GM18951 (cell line): ENCODE data around the gene USP34.

Experiments
- POLR2A ChIP-seq: IDR thresholded peaks from 4 replicates; pipeline ENCODE4 v1.6.1; 2011; ENCODE audit warnings: mild to moderate bottlenecking; ENCODE audit not compliant: insufficient read length, insufficient read depth; ENCODE audit errors: extremely low read depth
- in situ Hi-C: fragments of 300-500 bp; cut with MboI; formaldehyde crosslinking; loops from one replicate; pipeline ENCODE4 v1.12.0; 2022; ENCODE audit warnings: low sequenced_read_pairs, mixed read lengths, inconsistent platforms; ENCODE audit not compliant: unreplicated experiment

USP34 gene

DNA sequence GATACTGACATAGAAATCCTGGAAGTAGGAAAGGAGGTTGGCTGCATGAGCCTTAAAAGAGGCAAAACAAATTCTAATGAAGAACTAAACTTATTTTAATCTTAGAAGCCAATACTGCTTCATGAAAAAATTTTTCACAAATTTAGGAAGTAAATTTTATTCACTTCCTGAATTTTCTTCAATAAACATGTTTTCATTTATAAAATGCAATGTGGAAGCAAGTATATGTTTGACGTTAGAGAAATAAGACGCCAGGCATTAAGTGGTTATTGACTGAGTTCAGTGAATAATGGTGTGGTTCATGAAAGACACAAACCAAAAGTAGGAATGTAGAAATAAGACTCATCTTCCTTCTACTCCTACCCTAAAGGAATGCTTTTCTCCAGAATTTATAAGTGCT lies 136.4 kb downstream of the USP34 start:
- TF ChIP-seq POLR2A, result no peak
- in situ Hi-C loops, result no loop called here

DNA sequence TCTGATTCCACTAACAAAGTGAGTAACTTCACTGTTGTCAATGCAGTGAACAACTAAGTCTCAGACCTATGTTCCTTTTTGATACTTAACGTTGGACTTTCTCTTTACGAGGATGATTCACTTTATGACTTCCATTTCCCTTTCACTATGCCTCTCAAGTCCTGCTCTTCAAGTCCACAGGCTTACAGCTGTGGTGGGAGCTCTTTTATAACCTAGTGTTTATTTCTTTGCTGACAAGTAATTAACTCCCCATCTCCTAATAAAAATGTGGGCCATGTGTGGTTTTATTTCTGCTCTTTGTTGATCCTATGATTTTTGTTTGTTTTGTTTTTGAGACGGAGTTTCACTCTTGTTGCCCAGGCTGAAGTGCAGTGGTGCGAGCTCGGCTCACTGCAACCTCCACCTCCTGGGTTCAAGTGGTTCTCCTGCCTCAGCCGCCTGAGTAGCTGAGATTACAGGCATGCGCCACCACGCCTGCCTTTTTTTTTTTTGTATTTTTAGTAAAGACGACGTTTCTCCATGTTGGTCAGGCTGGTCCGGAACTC lies 142.1 kb downstream of the USP34 start:
- in situ Hi-C loops, result no loop called here
- no peak for TF ChIP-seq POLR2A

DNA sequence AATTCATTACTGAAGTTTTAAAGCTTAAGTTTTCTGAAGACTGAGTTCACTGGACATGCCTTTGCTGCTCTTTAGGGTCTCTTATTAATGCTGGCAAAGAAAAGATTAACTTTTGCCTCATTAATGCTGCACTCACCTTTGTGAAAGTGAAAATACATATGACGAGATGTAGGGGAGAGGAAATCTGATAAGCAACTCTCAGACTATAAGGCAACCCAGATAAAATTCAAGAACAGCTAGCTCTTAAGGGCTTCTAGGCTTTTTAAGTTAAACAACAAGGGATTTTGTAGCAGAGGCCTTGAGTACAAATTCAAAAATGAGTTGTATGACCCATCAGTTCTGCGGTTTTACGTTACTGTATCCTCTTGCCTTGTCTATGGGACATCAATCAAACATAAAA lies 143.7 kb downstream of the USP34 start:
- in situ Hi-C loops, result no loop called here
- TF ChIP-seq POLR2A, result no peak

DNA sequence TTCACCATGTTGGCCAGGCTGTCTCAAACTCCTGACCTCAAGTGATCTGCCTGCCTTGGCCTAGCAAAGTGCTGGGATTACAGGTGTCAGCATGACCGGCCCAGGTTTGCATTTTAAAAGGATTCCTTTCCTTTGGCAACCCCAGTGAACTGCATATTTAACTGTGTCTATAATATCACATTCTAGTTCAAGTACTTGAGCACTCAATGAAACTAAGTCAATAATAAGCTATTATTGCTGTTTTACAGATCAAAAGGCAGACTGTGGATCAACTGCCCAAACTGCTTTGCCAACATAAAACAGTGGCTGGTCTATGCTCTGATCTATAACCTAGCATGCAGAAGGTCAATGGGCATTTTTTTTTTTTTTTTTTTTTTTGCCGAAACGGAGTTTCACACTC lies 144.5 kb downstream of the USP34 start:
- no peak for TF ChIP-seq POLR2A
- in situ Hi-C loops, result no loop called here

DNA sequence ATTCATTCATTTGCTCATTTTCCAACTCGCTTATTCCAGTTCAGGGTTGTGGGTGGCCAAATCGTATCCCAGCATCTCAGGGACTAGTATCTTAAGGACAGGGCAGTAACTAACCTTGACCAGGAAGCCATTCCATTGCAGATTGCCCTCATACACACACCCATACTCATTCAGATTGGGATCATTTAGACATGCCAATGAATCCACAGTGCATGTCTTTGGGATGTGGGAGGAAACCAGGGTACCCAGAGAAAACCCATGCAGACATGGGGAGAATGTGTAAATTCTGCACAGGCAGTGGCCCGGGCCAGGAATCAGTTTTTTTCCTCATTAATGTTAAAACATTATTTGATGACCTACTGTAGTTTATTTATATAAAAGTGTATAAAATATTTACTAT lies 150.7 kb downstream of the USP34 start:
- in situ Hi-C loops, result no loop called here
- no peak for TF ChIP-seq POLR2A

DNA sequence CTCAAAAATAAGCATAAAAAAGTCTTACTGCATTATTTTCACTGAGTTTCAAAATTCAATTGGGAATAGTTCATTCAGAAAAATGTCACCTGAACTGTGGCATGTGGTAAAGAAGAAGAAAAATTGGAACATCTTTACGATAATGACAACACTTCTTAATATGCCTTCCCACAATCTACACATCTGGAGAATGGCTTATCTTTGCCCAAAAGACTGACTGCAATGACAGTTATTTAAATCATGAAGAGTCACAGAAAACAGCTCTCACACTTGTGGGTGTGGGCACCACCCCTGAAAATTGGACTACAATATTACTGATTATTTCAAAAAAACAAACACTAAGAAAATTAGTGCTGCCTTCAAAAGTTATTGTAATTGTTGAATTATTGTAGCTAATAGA lies 152.3 kb downstream of the USP34 start:
- TF ChIP-seq POLR2A, result no peak
- in situ Hi-C loops, result no loop called here

DNA sequence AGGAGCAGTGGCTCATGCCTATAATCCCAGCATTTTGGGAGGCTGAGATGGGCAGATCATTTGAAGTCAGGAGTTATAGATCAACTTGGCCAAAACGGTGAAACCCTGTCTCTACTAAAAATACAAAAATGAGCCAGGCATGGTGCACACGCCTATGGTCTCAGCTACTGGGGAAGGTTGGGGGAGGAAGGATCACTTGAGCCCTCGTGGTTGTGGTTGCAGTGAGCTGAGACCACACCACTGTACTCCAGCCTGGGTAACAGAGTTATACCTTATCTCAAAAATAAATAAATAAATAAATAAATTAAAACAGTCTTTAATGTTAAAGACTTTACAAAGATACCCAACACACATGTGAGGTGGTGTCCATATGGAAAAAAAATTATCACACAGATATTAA lies 174.9 kb downstream of the USP34 start:
- in situ Hi-C loops, result no loop called here
- no peak for TF ChIP-seq POLR2A

DNA sequence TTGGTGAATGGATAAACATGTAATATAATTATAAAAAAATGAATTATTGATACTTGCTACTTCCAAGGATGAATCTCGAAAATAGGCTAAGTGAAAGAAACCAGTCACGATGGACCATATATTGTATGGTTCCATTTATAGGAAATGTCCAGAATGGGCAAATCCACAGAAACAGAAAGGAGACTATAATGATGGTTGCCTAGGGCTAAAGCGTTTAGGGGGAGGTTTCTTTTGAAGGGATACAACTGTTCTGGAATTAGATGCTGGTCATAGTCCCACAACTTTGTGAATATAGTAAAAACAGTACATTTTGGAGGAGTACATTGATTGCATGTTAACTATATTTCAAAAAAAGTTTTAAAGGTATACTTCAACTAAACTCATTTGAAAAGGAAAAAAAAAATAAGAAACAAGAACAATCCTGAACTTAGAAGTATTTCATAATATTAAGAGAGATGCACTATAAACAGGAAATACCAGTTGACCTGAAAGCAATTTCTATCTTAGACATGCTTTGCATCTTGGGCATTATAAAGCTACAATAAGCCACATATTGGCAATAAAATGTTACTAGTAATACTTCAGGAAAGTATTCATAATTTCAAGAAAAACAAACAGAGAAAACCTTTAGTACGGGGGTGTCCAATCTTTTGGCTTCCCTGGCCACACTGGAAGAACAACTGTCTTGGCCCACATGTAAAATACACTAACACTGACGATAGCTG lies 178.9 kb downstream of the USP34 start:
- no peak for TF ChIP-seq POLR2A
- in situ Hi-C loops, result no loop called here

DNA sequence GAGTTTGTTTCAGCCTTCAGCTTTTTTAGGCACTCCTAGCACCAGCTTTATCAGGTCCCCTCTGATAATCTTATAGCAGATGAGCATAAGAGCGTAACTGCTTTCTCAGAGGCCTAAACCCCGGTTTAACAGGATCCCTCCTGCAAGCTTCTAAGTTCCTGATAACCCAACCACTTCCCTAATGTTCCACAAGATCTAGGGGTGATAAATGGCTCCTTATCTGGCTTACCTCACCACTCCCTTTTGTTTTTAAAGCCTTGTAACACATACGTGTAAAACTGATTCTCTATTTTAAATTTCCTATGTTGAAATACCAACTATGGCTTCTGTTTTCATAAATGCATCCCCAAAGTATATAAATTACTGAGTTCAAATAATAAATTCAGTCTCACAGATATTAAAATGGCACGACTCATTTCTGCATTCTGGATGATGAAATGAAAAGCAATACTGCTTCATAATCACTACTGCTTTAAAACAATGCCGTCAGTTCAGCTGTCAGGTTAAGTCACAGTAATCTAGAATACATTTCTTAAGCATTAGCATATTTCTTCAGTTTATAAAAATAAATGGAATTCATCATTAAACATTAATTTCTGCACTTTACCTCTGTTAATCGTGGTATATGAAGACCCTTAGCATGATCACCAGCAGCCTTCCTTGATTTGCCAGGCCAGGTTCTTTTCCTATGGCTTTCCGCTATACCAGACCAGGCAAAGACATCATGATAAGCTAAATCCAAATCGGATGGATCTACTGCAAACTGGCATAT lies 182.6 kb downstream of the USP34 start:
- in situ Hi-C loops, result no loop called here
- no peak for TF ChIP-seq POLR2A

DNA sequence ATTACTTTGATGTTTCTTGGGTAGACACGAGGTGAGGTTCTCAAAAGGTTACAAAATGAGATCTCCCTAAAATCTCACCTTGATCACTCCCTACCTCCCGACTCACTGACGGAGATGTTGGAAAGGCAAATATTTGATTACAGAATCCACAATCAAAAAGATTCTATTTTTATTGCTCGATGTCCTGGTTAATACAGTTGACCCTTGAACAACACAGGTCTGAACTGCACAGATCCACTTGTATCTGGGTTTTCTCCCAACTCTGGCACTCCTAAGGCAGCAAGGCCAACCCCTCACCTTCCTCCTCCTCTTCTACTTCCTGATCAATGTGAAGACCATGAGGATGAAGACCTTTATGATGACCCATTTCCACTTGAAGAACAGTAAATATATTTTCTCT lies 183.6 kb downstream of the USP34 start:
- TF ChIP-seq POLR2A, result no peak
- in situ Hi-C loops, result no loop called here

DNA sequence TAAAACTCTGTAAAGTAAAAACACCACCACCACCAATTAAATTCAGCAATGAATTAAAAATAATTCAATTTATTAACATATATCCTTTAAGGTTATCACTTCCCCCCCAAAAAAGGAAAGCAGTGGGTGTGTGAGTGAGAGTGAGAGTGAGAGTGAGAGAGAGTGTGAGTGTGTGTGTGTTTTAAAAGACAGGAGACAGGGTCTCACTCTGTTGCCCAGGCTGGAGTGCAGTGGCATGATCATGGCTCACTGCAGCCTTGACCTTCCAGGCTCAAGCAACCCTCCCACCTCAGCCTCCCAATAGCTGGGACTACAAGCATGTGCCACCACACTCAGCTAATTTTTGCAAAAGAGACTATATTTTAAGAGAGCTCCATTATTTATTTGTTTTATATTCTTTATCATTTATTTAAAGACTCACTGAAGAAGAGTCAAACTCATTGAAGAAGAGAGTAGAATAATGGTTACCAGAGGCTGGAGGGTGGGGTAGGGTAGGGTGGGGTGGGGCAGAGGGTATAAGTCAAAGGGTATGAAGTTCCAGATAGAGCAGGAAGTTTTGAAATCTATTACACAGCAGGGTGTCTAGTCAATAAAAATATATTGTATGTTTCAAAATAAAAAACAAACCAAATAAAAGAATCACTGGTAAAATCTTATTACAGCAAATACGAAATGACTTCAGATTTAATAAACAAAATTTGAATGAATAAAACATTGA lies 187.3 kb downstream of the USP34 start:
- in situ Hi-C loops, result no loop called here

DNA sequence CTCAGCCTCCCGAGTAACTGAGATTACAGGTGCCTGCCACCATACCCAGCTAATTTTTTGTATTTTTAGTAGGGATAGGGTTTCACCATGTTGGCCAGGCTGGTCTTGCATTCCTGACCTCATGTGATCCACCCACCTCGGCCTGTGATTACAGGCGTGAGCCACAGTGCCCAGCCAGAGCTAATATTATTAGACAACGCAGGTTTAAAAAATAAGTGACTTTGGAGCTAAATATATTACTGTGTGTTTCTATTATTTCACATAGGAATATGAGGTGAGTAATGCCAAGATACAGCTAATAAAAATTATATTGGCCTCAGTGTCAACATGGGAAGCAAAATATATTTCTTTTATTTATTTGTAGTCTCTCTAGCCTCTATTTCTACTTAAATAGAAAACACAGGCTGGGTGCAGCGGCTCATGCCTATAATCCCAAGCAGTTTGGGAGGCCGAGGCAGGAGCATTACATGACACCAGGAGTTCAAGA lies 188.7 kb downstream of the USP34 start:
- in situ Hi-C loops, result no loop called here
- no peak for TF ChIP-seq POLR2A

More for the DNA sequence above, 187.3 kb downstream of the USP34 start:
- no peak for TF ChIP-seq POLR2A

DNA sequence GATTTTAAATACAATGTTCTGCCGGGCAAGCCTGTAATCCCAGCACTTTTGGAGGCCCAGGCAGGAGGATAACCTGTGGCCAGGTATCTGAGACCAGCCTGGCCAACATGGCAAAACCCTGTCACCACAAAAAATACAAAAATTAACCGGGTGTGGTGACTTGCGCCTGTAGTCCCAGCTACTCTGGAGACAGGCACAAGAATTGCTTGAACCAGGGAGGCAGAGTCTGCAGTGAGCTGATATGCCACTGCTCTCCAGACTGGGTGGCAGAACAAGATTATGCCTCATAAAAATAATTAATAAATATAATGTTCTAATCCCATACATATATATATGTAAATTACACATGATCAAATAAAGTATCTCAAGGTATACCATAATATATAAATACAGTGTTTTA lies 189.6 kb downstream of the USP34 start:
- in situ Hi-C loops, result no loop called here

DNA sequence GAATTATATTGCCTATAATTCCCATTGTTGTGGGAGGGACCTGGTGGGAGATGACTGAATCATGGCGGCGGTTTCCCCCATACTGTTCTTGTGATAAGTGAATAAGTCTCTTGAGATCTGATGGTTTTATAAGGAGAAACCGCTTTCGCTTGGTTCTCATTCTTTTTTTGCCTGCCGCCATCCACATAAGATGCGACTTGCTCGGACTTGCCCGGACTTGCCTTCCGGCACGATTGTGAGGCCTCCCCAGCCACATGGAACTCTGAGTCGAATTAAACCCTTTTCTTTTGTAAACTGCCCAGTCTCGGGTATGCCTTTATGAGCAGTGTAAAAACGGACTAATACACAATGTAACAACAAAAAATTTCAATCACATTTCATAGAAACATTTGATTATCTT lies 193.1 kb downstream of the USP34 start:
- TF ChIP-seq POLR2A, result no peak
- in situ Hi-C loops, result no loop called here

More for the DNA sequence above, 189.6 kb downstream of the USP34 start:
- TF ChIP-seq POLR2A, result no peak
